ENCODE results near the gene DGKE. TPM values are rescaled to one million over a fixed set of nuclear protein-coding genes. Genes with fewer than 3 reads are reported as not detected.

Gene DGKE
- total and polyA plus RNA-seq, 2 donors from 2014 or later, result 1.9 to 8.7 TPM

DNA sequence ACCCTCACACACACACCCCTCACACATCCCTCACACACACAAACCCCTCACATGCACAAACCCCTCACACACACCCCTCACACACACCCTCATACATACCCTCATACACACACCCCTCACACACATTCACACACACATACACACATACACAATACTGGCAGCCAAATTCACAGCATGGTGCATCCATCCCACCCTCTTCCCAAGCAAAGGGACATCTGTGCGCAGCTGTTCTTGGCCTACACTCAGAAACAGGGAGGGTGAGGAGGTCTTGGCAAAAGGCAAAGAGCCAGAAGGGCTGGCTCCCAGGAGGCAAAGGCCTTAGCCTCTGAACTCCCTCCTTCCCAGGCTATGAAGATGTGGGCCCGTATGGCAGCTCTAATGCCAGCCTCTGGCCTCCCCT is 23.6 kb upstream of the DGKE start:
- Histone ChIP-seq H3K36me3 (ENCODE audit: control insufficient read depth in 2 of 3, insufficient read depth in 3 of 3, low read length in 3 of 3) (no peaks in the 10 kb centered on the region), H3K9me3 (ENCODE audit: control insufficient read depth in 2 of 3, insufficient read depth in 1 of 3, low read length in 3 of 3) (no peaks in the 10 kb centered on the region), H3K27ac (ENCODE audit: low read depth in 2 of 2, low read length in 2 of 2) (no peak overlapping the region), H3K4me1 (ENCODE audit: control insufficient read depth in 2 of 3, insufficient read depth in 2 of 3, low read depth in 1 of 3, low read length in 3 of 3) (no peaks in the 10 kb centered on the region), H3K9ac (ENCODE audit: low read length in 3 of 3) (no peak overlapping the region), H3K27me3 (ENCODE audit: control insufficient read depth, insufficient read depth, low read length) (no peaks in the 10 kb centered on the region), H3K4me3 (ENCODE audit: low read length in 3 of 3) (no peak overlapping the region)
- DNase-seq (peak in 1 of 5 donors; percentile 38), FAIRE-seq (no peak)
- intact Hi-C loops (cut with DNase I), result no loop called here
- TF ChIP-seq, protein P1, sequence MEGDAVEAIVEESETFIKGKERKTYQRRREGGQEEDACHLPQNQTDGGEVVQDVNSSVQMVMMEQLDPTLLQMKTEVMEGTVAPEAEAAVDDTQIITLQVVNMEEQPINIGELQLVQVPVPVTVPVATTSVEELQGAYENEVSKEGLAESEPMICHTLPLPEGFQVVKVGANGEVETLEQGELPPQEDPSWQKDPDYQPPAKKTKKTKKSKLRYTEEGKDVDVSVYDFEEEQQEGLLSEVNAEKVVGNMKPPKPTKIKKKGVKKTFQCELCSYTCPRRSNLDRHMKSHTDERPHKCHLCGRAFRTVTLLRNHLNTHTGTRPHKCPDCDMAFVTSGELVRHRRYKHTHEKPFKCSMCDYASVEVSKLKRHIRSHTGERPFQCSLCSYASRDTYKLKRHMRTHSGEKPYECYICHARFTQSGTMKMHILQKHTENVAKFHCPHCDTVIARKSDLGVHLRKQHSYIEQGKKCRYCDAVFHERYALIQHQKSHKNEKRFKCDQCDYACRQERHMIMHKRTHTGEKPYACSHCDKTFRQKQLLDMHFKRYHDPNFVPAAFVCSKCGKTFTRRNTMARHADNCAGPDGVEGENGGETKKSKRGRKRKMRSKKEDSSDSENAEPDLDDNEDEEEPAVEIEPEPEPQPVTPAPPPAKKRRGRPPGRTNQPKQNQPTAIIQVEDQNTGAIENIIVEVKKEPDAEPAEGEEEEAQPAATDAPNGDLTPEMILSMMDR (IDR thresholded peaks at IDR 0.05; ENCODE audit: borderline replicate concordance, extremely low read depth, insufficient read depth), result no peak

DNA sequence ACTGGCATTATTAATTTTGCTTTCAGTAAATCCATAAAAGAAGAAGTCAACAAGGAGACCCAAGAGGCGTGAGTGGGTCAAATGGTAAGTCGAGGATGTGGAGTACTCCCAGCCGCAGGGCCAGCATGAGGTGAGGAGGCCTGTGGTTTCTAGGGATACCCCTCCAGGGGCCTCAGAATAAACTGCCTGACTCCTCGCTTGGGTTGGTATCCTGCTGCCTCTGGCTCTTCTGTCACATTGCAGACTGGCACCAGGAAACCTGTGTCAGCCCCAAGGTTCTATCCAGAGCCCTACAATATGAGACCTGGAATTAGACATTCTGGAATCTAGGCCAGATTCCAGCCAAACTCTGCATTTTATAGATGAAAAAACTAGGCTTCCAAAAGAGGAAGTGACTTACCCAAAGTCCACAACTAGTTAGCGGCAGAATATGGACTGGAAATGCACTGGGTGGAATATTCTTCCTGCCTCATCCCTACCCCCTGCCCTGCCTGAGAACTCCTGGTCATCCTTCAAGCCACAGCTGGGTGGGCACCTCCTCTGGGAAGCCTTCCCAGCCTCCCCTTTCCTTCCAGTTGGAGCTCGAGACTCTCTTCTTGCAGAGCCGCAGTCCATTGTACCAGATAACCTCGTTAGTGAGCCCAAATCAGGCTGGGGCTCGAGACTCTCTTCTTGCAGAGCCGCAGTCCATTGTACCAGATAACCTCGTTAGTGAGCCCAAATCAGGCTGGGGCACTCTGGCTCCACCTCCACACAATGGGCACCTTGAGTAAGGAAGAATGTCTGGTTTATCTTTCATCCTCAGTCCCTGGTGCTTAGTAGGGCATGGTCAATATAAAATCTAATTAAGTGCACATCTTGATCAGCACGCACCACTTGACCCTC is 22.8 kb upstream of the DGKE start:
- H3K9ac ChIP-seq (ENCODE audit: low read length in 3 of 3), result no peak overlapping the region
- DNase-seq, result no peak
- no peaks in the 10 kb centered on the region for H3K9me3 ChIP-seq (ENCODE audit: control insufficient read depth in 2 of 3, insufficient read depth in 1 of 3, low read length in 3 of 3)
- H3K4me3 ChIP-seq (ENCODE audit: low read length in 3 of 3), result no peak overlapping the region
- H3K36me3 ChIP-seq (ENCODE audit: control insufficient read depth in 2 of 3, insufficient read depth in 3 of 3, low read length in 3 of 3), result no peaks in the 10 kb centered on the region
- FAIRE-seq, result no peak
- intact Hi-C loops (cut with DNase I), result no loop called here
- no peaks in the 10 kb centered on the region for H3K27me3 ChIP-seq (ENCODE audit: control insufficient read depth, insufficient read depth, low read length)
- H3K4me1 ChIP-seq (ENCODE audit: control insufficient read depth in 2 of 3, insufficient read depth in 2 of 3, low read depth in 1 of 3, low read length in 3 of 3), result no peaks in the 10 kb centered on the region
- TF ChIP-seq, protein P1 (IDR thresholded peaks at IDR 0.05; ENCODE audit: borderline replicate concordance, extremely low read depth, insufficient read depth), result no peak
- H3K27ac ChIP-seq (ENCODE audit: low read depth in 2 of 2, low read length in 2 of 2), result no peak overlapping the region

DNA sequence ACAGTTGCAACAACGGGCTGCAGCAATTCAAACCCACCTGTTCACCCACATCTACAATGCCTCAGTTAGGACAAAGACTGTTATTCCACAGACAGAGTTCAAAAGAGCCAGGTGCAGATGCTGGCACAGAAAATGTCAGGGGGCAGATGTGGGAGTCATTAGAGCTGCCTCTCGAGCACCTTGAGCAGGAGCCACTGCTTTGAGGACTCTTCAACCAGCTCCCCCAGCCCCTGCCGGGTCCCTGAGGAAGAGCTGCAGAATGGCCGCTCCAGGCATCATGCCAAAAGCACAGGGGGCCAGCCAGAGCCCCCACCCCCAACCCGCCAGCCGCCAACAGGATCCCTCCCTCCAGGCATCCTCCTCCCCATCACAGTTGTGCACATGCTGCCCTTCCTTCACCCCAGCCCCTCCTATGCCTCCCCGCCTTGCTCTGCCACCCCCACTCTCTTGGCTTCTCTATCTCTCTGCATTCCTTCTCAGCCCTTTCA is 21.0 kb upstream of the DGKE start:
- H3K27ac ChIP-seq (ENCODE audit: low read depth in 2 of 2, low read length in 2 of 2), result no peak overlapping the region
- FAIRE-seq (no peak), DNase-seq (no peak)
- no peaks in the 10 kb centered on the region for H3K36me3 ChIP-seq (ENCODE audit: control insufficient read depth in 2 of 3, insufficient read depth in 3 of 3, low read length in 3 of 3)
- TF ChIP-seq, protein P1 (IDR thresholded peaks at IDR 0.05; ENCODE audit: borderline replicate concordance, extremely low read depth, insufficient read depth), result no peak
- intact Hi-C loops (cut with DNase I), result no loop called here
- no peaks in the 10 kb centered on the region for H3K4me1 ChIP-seq (ENCODE audit: control insufficient read depth in 2 of 3, insufficient read depth in 2 of 3, low read depth in 1 of 3, low read length in 3 of 3)
- H3K27me3 ChIP-seq (ENCODE audit: control insufficient read depth, insufficient read depth, low read length), result no peaks in the 10 kb centered on the region
- no peak overlapping the region for H3K9ac ChIP-seq (ENCODE audit: low read length in 3 of 3)
- no peak overlapping the region for H3K4me3 ChIP-seq (ENCODE audit: low read length in 3 of 3)
- no peaks in the 10 kb centered on the region for H3K9me3 ChIP-seq (ENCODE audit: control insufficient read depth in 2 of 3, insufficient read depth in 1 of 3, low read length in 3 of 3)
